Kidney (tissue), 14 donors: ENCODE measurements around the gene SCN1B. TPM values are rescaled to one million over a fixed set of nuclear protein-coding genes. Genes with fewer than 3 reads are reported as not detected.

ENCODE experiments used
- DNase-seq, 5 donors: peaks; one replicate each; pipeline ENCODE4 v3.0.0-alpha.2; 2013 to 2020
- FAIRE-seq: peaks from 2 replicates; lab custom pipeline; 2012; peaks lifted over from hg19 to GRCh38; lab: Jason Lieb, UNC
- H3K27ac ChIP-seq, 2 donors: one replicate each; pipeline ENCODE4 v1.7.0; 2013; ENCODE audit warnings: low read depth in 2 of 2, low read length in 2 of 2, inconsistent platforms in 1 of 2
- H3K27me3 ChIP-seq: one replicate; pipeline ENCODE4 v1.7.1; 2013; ENCODE audit warnings: low read length, inconsistent platforms; ENCODE audit not compliant: control insufficient read depth, insufficient read depth
- H3K36me3 ChIP-seq, 3 donors: one replicate each; pipeline versions ENCODE4 v1.7.0 to v1.7.1; 2013; ENCODE audit warnings: low read length in 3 of 3, control low read depth in 1 of 3, inconsistent platforms in 1 of 3; ENCODE audit not compliant: insufficient read depth in 3 of 3, control insufficient read depth in 2 of 3
- H3K4me1 ChIP-seq, 3 donors: one replicate each; pipeline versions ENCODE4 v1.7.0 to v1.7.1; 2013; ENCODE audit warnings: low read length in 3 of 3, inconsistent platforms in 1 of 3, low read depth in 1 of 3; ENCODE audit not compliant: control insufficient read depth in 2 of 3, insufficient read depth in 2 of 3
- H3K4me3 ChIP-seq, 3 donors: one replicate each; pipeline versions ENCODE4 v1.7.0 to v1.8.1; 2013; ENCODE audit warnings: low read length in 3 of 3, control low read depth in 1 of 3, inconsistent platforms in 1 of 3
- H3K9ac ChIP-seq, 3 donors: one replicate each; pipeline versions ENCODE4 v1.7.0 to v1.7.1; 2013; ENCODE audit warnings: low read length in 3 of 3, control low read depth in 1 of 3, inconsistent platforms in 1 of 3
- H3K9me3 ChIP-seq, 3 donors: one replicate each; pipeline versions ENCODE4 v1.7.0 to v1.7.1; 2013; ENCODE audit warnings: low read length in 3 of 3, control low read depth in 1 of 3, inconsistent platforms in 1 of 3; ENCODE audit not compliant: control insufficient read depth in 2 of 3, insufficient read depth in 1 of 3
- CTCF ChIP-seq: IDR thresholded peaks from 3 replicates; pipeline ENCODE4 v1.5.1; 2012; ENCODE audit warnings: mild to moderate bottlenecking, moderate library complexity, borderline replicate concordance; ENCODE audit not compliant: insufficient read depth; ENCODE audit errors: extremely low read depth
- intact Hi-C: fragments of 100-400 bp; cut with DNase I; formaldehyde crosslinking; loops from one replicate; pipeline ENCODE4 v1.11.1; 2022
- polyA plus RNA-seq: library from polyadenylated mRNA; stranded (reverse); fragments of 350-450 nt; fragmentation: Illumina TruSeq; extraction: RNeasy Lipid Tissue Mini Kit (QIAGEN cat#74804); gene quantifications from one replicate; pipeline ENCODE4 v1.2.3, GENCODE V29; 2014; ENCODE audit warnings: low read depth, low replicate concordance; ENCODE audit not compliant: insufficient read depth
- total RNA-seq: library from RNA; stranded (reverse); fragmentation: NEBNext Ultra II Directional; extraction: Animal tissue kit (Norgen Biotek cat#: 25700); gene quantifications from one replicate; pipeline ENCODE4 v1.2.1, GENCODE V29; 2021
- donor health status: control.
- donor health status: control.
- donor health status: control.
- donor health status: control.
- donor health status: control.
- donor health status: DM: yes; HTN: yes; CAD: no.
- donor health status: Normal renal cell carcinoma (clear cell type).

The SCN1B gene
- total and polyA plus RNA-seq, 2 donors from 2014 or later: 9.6 to 24.1 TPM

GRCh38 chr19:35008891-35009341 is 21.4 kb upstream of the SCN1B start:
- Histone ChIP-seq H3K36me3 (peaks cover 4 to 19% (median 5%) of the 10 kb centered on the region in 3 donors), H3K4me1 (peaks cover 0 to 8% (median 0%) of the 10 kb centered on the region in 3 donors), H3K9me3 (no peaks in the 10 kb centered on the region), H3K27ac (no peak overlapping the region), H3K27me3 (no peaks in the 10 kb centered on the region), H3K4me3 (no peak overlapping the region), H3K9ac (no peak overlapping the region)
- no peak for TF ChIP-seq CTCF
- intact Hi-C loops: no loop called here
- DNase-seq: no peak
- no peak for FAIRE-seq

- H3K9me3 ChIP-seq: no peaks in the 10 kb centered on the region
- H3K4me1 ChIP-seq: peaks cover 0 to 11% (median 0%) of the 10 kb centered on the region in 3 donors
- intact Hi-C loops: loop anchor here (5.0 kb wide), 1 partner anchor 37 kb away; no protein-coding TSS in a partner anchor
- H3K9ac ChIP-seq: no peak overlapping the region
- FAIRE-seq (no peak), DNase-seq (no peak)
- no peak overlapping the region for H3K27ac ChIP-seq
- peaks cover 4 to 19% (median 6%) of the 10 kb centered on the region in 3 donors for H3K36me3 ChIP-seq
- H3K4me3 ChIP-seq: no peak overlapping the region
- no peak for TF ChIP-seq CTCF
- no peaks in the 10 kb centered on the region for H3K27me3 ChIP-seq
Measured at GRCh38 chr19:35009424-35010415, 20.6 kb upstream of the SCN1B start.

GRCh38 chr19:35011091-35011689 is 19.1 kb upstream of the SCN1B start:
- H3K27me3 ChIP-seq: no peaks in the 10 kb centered on the region
- no peak overlapping the region for H3K4me3 ChIP-seq
- no peaks in the 10 kb centered on the region for H3K9me3 ChIP-seq
- H3K4me1 ChIP-seq: peaks cover 0 to 11% (median 0%) of the 10 kb centered on the region in 3 donors
- no peak overlapping the region for H3K27ac ChIP-seq
- no peak for FAIRE-seq
- no peak overlapping the region for H3K9ac ChIP-seq
- TF ChIP-seq CTCF: no peak
- H3K36me3 ChIP-seq: peaks cover 6 to 19% (median 6%) of the 10 kb centered on the region in 3 donors
- DNase-seq: no peak
- intact Hi-C loops: loop anchor here (5.0 kb wide), 1 partner anchor 39 kb away; no protein-coding TSS in a partner anchor
